Activated T-cell treated with anti-CD3 and anti-CD28 coated beads, Interleukin-2, amount 50 U/mL, for 48 hours (primary cell): ENCODE results near the gene PGBD2.
"Not testable (repeated sequence)": the region's sequence is repeated elsewhere in the genome, so short reads cannot be mapped to it uniquely, and the experiment has no call there.

Experiments
- DNase-seq, 2 experiments: peaks; one replicate each; pipeline ENCODE4 v3.0.0-alpha.2; 2020

The PGBD2 gene

DNA sequence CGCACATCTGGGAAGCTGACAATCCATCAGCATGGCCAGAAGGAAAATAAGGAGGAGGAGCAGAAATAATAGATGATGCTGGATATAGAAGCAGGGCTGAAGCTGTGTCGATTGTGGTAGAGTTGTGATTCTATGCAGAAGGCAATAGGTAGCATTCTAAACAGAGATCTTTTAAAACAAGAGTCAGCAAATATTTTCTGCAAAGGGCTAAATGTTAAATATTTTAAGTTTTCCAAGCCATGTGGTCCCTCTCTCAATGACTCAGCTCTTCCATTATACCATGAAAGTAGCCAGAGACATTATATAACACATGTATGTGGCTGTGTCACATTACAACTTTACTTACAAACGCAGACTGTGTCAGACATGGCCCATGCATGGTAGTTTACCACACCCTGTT, 21.2 kb downstream of the PGBD2 start:
- not testable (repeated sequence) for DNase-seq

DNA sequence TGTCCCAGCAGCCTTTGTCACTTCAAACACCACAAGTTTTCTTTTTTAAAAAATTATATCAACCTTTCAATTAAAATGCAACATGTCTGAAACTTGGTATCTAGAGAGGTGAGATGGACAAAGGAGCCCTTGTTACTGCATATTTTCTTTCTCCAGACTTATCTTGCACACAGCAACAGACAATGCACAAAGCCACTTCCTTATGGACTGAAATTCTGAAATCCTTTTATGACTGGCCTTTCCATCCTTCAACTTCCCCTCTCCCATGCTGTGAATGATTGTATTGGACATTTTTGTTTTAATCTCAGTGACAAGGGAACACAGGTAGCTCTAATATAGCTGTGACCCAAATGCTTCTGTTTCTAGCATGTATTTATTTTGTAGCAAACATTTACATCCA, 22.1 kb downstream of the PGBD2 start:
- DNase-seq = not testable (repeated sequence)

DNA sequence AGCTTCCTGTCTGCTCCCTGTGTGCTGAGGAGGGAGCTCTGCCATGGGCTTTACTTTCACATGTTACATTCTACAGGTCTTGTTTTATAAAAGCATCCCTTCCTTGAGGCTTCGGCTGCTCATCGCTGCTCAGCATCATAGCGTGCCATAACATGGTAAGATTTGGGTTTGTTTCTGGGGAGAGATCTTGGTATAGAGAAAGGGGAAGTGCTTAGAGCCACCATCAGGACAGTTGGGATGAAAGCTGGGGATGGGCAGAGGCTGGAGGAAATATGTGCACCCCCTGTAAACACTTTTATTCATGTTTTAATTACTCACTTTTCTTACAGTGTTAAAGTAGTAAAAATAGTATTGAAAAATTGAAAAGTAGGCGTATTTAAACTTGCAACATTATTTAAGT, 24.0 kb downstream of the PGBD2 start:
- DNase-seq = not testable (repeated sequence)

DNA sequence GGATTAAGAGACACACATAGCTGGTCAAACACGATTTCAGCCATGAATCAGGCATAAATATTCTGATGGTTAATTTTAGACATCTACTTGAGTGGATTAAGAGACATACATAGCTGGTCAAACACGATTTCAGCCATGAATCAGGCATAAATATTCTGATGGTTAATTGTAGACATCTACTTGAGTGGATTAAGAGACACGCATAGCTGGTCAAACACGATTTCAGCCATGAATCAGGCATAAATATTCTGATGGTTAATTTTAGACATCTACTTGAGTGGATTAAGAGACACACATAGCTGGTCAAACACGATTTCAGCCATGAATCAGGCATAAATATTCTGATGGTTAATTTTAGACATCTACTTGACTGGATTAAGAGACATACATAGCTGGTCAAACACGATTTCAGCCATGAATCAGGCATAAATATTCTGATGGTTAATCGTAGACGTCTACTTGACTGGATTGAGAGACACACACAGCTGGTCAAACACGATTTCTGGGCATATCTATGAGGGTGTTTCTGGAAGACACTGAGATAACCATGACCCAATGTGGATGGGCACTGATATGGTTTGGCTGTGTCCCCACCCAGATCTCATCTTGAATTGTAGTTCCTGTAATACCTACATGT, 32.3 kb downstream of the PGBD2 start:
- DNase-seq = not testable (repeated sequence)

- DNase-seq = not testable (repeated sequence)
These were observed 38.3 kb downstream of the PGBD2 start for GRCh38 chr1:248944134-248944999.

DNA sequence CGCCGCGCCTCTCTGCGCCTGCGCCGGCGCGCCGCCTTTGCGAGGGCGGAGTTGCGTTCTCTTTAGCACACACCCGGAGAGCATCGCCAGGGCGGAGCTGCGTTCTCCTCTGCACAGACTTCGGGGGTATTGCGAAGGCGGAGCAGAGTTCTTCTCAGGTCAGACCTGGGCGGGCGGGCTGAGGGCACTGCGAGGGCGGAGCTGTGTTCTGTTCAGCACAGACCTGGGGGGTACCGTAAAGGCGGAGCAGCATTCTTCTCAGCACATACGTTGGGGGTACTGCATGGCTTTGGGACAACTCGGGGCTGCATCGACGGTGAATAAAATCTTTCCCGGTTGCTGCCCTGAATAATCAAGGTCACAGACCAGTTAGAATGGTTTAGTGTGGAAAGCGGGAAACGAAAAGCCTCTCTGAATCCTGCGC, 39.0 kb downstream of the PGBD2 start:
- not testable (repeated sequence) for DNase-seq

DNA sequence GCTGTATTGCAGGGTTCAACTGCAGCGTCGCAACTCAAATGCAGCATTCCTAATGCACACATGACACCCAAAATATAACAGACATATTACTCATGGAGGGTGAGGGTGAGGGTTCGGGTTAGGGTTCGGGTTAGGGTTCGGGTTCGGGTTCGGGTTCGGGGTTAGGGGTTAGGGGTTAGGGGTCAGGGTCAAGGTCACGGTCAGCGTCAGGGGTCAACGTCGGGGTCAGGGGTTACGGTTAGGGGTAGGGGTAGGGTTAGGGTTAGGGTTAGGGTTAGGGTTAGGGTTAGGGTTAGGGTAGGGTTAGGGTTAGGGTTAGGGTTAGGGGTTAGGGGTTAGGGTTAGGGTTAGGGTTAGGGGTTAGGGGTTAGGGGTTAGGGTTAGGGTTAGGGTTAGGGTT, 39.4 kb downstream of the PGBD2 start:
- not testable (repeated sequence) for DNase-seq

GRCh38 chr1:248945856-248946416, 39.9 kb downstream of the PGBD2 start:
- not testable (repeated sequence) for DNase-seq
